ENCODE measurements around the gene WNT9A. TPM values are rescaled to one million over a fixed set of nuclear protein-coding genes. Genes with fewer than 3 reads are reported as not detected.

The WNT9A gene
- total RNA-seq, 1 donor from 2014 or later, result 13.8 TPM

DNA sequence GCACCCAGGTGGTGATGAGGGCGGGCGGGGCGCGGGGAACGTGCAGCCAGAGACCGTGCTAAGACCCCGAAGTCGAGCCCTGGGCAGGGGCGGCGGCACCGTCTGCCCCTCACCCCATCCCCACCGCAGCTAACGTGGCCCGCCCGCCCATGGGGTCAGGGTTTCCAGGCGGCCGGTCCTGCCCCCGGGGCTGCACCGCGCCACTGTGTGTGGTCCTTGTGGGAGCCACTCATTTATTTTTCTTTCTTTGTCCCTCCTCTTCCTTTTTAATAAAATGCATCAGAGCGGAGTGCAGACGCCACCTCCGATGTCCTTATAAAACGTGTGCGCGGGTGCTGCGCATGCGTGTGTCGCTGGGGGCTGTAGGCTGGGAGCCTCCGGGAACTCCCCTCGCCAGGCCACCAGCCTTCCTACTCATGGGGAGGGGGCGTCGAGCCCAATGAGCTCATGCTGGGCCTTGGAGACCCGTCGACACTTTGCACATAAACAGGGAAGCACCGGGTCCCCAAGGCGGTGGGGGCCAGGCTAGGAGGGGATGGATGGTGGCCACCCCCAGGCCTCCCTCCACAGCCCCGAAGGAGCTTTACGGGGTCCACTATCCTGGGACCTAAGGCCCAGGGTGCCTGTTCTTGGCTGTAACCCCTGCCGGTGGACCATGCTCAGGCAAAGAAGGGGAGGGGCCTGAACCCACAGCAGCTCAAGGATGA, 59.9 kb downstream of the WNT9A start:
- TF ChIP-seq, protein P1, sequence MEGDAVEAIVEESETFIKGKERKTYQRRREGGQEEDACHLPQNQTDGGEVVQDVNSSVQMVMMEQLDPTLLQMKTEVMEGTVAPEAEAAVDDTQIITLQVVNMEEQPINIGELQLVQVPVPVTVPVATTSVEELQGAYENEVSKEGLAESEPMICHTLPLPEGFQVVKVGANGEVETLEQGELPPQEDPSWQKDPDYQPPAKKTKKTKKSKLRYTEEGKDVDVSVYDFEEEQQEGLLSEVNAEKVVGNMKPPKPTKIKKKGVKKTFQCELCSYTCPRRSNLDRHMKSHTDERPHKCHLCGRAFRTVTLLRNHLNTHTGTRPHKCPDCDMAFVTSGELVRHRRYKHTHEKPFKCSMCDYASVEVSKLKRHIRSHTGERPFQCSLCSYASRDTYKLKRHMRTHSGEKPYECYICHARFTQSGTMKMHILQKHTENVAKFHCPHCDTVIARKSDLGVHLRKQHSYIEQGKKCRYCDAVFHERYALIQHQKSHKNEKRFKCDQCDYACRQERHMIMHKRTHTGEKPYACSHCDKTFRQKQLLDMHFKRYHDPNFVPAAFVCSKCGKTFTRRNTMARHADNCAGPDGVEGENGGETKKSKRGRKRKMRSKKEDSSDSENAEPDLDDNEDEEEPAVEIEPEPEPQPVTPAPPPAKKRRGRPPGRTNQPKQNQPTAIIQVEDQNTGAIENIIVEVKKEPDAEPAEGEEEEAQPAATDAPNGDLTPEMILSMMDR (IDR thresholded peaks at IDR 0.05; ENCODE audit: partially characterized antibody, unreplicated experiment), result no peak

DNA sequence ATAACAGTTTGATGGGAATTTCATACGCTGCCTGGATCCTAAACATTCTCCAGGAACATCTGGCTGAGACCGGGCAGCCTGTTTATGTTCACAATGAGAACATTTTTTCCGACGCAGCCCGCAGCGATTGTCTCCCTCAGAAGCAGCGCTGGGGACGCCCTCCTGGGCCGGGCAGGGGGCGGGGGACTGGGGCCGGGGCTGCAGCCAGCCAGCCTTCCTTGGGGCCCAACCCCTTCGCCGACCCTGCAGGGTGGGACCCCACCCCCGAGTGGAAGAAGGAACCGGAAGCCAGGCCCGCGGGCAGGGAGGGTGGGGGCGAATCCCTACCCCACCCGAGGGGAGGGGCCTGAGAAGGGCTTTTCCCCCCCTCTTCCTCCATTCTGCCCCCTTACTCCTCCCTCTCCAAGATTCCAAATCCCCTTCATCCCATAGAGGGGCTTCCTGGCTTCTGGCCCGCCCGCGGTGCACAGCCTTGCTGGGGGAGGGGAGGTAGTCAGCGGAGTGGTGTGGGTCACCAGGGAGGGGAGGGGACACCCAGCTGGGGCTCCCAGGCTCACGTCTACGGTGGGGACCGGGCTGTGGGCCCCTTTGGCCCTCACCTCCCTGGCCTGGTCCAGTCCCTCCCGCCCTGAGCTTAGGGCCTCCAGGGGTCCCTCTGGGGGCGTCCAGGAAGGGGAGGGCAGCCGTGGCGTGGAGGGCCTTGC, 60.6 kb downstream of the WNT9A start:
- Mint-ChIP-seq H3K9me3 (ENCODE audit: unreplicated experiment) (peaks cover 5% of the 10 kb centered on the region), H3K27ac (ENCODE audit: unreplicated experiment) (no peak overlapping the region), H3K4me3 (ENCODE audit: unreplicated experiment) (no peak overlapping the region), H3K36me3 (ENCODE audit: unreplicated experiment) (no peaks in the 10 kb centered on the region), H3K27me3 (ENCODE audit: unreplicated experiment) (peaks cover 2% of the 10 kb centered on the region), H3K4me1 (ENCODE audit: low read depth, unreplicated experiment) (peaks cover 2% of the 10 kb centered on the region)
- DNase-seq, result peak; percentile 35
- TF ChIP-seq, protein P1 (IDR thresholded peaks at IDR 0.05; ENCODE audit: partially characterized antibody, unreplicated experiment), result no peak

More for the DNA sequence above, 59.9 kb downstream of the WNT9A start:
- H3K27ac Mint-ChIP-seq (ENCODE audit: unreplicated experiment), result no peak overlapping the region
- H3K36me3 Mint-ChIP-seq (ENCODE audit: unreplicated experiment), result no peaks in the 10 kb centered on the region
- H3K9me3 Mint-ChIP-seq (ENCODE audit: unreplicated experiment), result no peaks in the 10 kb centered on the region
- DNase-seq, result peak; percentile 36
- H3K4me1 Mint-ChIP-seq (ENCODE audit: low read depth, unreplicated experiment), result peaks cover 2% of the 10 kb centered on the region
- H3K4me3 Mint-ChIP-seq (ENCODE audit: unreplicated experiment), result peak overlapping the region; percentile 50
- no peaks in the 10 kb centered on the region for H3K27me3 Mint-ChIP-seq (ENCODE audit: unreplicated experiment)

DNA sequence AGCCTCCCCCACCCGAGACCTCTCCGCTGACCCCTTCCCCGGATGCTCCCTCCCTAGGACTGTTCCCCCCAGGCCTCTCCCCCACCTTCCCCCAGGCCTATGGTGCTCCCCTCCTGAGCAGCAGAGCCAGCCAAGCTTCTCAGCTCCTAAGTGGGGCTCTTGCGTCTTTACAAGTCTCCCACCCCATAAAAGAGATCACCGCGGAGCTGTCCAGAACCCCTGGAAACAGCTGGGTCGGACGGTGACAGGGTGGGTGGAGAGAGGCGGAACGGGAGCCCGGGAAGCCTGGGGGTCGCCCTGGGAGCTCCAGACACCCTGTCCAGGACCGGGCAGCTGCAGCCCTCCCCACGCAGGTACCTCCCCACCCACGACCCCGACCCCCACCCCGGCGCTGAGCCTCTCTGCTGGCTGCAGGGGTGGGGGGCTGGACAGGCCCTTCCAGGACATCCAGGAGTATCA, 61.2 kb downstream of the WNT9A start:
- Mint-ChIP-seq H3K4me3 (ENCODE audit: unreplicated experiment) (no peak overlapping the region), H3K36me3 (ENCODE audit: unreplicated experiment) (no peaks in the 10 kb centered on the region), H3K9me3 (ENCODE audit: unreplicated experiment) (peaks cover 6% of the 10 kb centered on the region), H3K4me1 (ENCODE audit: low read depth, unreplicated experiment) (peaks cover 2% of the 10 kb centered on the region), H3K27ac (ENCODE audit: unreplicated experiment) (no peak overlapping the region), H3K27me3 (ENCODE audit: unreplicated experiment) (peaks cover 2% of the 10 kb centered on the region)
- TF ChIP-seq, protein P1 (IDR thresholded peaks at IDR 0.05; ENCODE audit: partially characterized antibody, unreplicated experiment), result no peak
- no peak for DNase-seq

DNA sequence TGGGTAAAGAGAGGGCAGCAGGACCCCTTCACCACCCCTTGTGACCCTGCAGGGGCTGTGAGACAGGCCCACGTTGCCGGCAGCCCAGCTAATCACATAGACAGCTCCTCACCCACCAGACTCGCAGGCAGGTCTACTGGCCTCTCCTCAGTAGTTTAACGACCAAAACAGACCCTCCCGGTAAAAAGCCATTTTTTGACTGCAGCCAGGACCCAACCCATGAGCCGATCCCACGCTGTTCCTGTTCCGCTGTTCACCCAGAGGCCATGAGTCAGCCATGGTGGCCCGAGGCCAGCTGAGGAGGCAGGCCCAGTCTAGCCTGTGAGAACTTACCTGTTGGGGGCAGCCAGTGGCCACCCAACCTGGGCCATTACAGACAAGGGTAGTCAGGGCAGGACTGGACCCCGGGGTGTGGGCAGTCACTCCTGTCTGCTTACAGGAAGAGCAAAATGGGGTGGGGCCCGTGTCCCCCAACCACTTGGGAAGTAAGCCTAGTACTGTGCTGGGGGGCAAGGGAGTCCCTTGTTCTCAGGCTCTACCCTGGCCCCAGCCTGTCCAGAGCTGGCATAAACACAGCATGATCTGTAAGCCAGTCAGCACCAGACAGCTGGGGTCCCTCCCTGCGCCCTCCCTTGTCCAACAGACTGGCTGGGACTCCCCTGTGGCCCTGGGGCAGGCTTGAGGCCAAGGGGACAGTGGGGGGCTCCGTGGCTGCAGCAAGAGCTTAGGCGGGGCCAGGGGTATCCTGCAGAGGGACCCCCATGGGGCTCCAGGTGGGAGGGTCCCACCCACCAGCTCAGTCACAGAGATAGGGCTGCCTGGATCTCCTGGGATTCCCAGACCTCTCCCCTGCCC, 61.9 kb downstream of the WNT9A start:
- H3K27ac Mint-ChIP-seq (ENCODE audit: unreplicated experiment), result no peak overlapping the region
- H3K4me3 Mint-ChIP-seq (ENCODE audit: unreplicated experiment), result no peak overlapping the region
- peaks cover 2% of the 10 kb centered on the region for H3K4me1 Mint-ChIP-seq (ENCODE audit: low read depth, unreplicated experiment)
- H3K27me3 Mint-ChIP-seq (ENCODE audit: unreplicated experiment), result peaks cover 2% of the 10 kb centered on the region
- no peaks in the 10 kb centered on the region for H3K36me3 Mint-ChIP-seq (ENCODE audit: unreplicated experiment)
- TF ChIP-seq, protein P1 (IDR thresholded peaks at IDR 0.05; ENCODE audit: partially characterized antibody, unreplicated experiment), result no peak
- peaks cover 6% of the 10 kb centered on the region for H3K9me3 Mint-ChIP-seq (ENCODE audit: unreplicated experiment)
- DNase-seq, result peak; percentile 15

Measured in glutamatergic neuron (in vitro differentiated cells).